22Rv1 (cell line): ENCODE results near the gene NSUN5.

Experiments
- ZFX ChIP-seq: fragments of 450-650 bp; IDR thresholded peaks from 2 replicates; pipeline ENCODE4 v1.6.1; 2017; ENCODE audit warnings: antibody characterized with exemption, borderline replicate concordance
- TF ChIP-seq, protein P1 (sequence below): fragments of 450-650 bp; IDR thresholded peaks from 2 replicates; pipeline ENCODE4 v1.5.1; 2017; ENCODE audit warnings: mild to moderate bottlenecking

DNA sequence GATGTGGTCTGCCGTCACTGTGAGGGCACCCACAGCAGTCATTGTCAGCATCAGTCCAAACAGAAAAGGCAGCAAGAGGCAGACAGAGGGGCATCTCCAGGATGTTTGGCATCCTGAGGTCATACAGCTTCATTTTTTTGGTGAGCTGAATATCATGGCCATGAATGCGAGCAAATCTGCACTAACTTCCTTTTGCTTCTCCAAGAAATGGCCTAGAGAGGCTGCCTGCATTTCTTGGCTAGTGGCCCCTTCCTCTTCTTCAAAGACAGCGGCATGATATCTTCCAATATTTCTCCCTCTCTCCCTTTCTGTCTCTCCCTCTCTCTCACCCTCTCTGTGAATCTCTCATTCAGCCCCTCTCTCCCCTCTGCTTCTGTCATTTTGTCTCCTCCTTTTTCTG is 44.2 kb upstream of the NSUN5 start:
- TF ChIP-seq, protein P1, sequence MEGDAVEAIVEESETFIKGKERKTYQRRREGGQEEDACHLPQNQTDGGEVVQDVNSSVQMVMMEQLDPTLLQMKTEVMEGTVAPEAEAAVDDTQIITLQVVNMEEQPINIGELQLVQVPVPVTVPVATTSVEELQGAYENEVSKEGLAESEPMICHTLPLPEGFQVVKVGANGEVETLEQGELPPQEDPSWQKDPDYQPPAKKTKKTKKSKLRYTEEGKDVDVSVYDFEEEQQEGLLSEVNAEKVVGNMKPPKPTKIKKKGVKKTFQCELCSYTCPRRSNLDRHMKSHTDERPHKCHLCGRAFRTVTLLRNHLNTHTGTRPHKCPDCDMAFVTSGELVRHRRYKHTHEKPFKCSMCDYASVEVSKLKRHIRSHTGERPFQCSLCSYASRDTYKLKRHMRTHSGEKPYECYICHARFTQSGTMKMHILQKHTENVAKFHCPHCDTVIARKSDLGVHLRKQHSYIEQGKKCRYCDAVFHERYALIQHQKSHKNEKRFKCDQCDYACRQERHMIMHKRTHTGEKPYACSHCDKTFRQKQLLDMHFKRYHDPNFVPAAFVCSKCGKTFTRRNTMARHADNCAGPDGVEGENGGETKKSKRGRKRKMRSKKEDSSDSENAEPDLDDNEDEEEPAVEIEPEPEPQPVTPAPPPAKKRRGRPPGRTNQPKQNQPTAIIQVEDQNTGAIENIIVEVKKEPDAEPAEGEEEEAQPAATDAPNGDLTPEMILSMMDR, result no peak
- no peak for TF ChIP-seq ZFX
